ENCODE measurements around the gene SRL. TPM values are rescaled to one million over a fixed set of nuclear protein-coding genes. Genes with fewer than 3 reads are reported as not detected.
A peak's percentile ranks its signal among the peaks of the same experiment; 100 is the strongest.

The SRL gene
- total and polyA plus RNA-seq, 2 of the 13 experiments (the other 11 are each of a cell fraction or from before 2014, with no cell fraction given) = 0.05 TPM; not detected in 1

GRCh38 chr16:4288148-4288921 lies 46.5 kb upstream of the SRL start (continued):
- peak; percentile 76 for TF ChIP-seq ZNF687 (CRISPR knock-in tag; IDR thresholded peaks at IDR 0.05)
- no peak for TF ChIP-seq MIXL1 (CRISPR knock-in tag; IDR thresholded peaks at IDR 0.05)
- no peak; the same call in 1 of the 2 replicates for TF ChIP-seq KAT7 (CRISPR knock-in tag; IDR thresholded peaks at IDR 0.05; ENCODE audit: borderline replicate concordance)
- no peak for TF ChIP-seq ASH2L (IDR thresholded peaks at IDR 0.05; ENCODE audit: insufficient read length, low read depth, low read length)
- TF ChIP-seq ZSCAN25 (CRISPR knock-in tag; IDR thresholded peaks at IDR 0.05) = no peak
- peak; percentile 33; the same call in 1 of the 2 replicates for TF ChIP-seq CBFB (CRISPR knock-in tag; IDR thresholded peaks at IDR 0.05)

GRCh38 chr16:4285167-4285566 lies 43.3 kb upstream of the SRL start:
- Histone ChIP-seq H3K4me2 (ENCODE audit: low read depth, low read length) (peak overlapping the region; percentile 63; the same call in 1 of the 2 replicates), H3K27ac (ENCODE audit: extremely low read length, insufficient read depth, low read length) (no peak overlapping the region), H3K9me3 (ENCODE audit: low read length) (peaks cover 4% of the 10 kb centered on the region; the same call in 1 of the 2 replicates), H3K4me1 (ENCODE audit: insufficient read depth, low read length) (peaks cover 81% of the 10 kb centered on the region), H3K79me2 (ENCODE audit: insufficient read depth, low read length) (no peaks in the 10 kb centered on the region), H3K9ac (ENCODE audit: insufficient read depth, low read depth, low read length) (no peak overlapping the region), H2AFZ (ENCODE audit: low read length) (no peak overlapping the region), H3K4me3 (replicated peaks in 1 of 3; ENCODE audit: insufficient read depth in 1 of 3, low read depth in 2 of 3, low read length in 3 of 3) (peak overlapping the region in 1 of 3 experiments; percentile 39; a peak in 1 of 6 replicates), H3K27me3 (ENCODE audit: control insufficient read depth in 1 of 2, insufficient read depth in 2 of 2, low read length in 2 of 2) (peaks cover 0 to 6% of the 10 kb centered on the region in 2 experiments; a peak in 2 of 5 replicates), H4K20me1 (ENCODE audit: insufficient read depth, low read length) (no peaks in the 10 kb centered on the region), H3K36me3 (replicated peaks in 1 of 2; ENCODE audit: control insufficient read depth in 1 of 2, insufficient read depth in 2 of 2, low read length in 2 of 2) (no peaks in the 10 kb centered on the region)
- ChIA-PET CTCF (ENCODE audit: low intra/inter-chr PET ratio, low total read pairs) (no interaction called here), POLR2A (interaction anchor here (3.0 kb wide), 1 partner anchor 11 kb away, joined by 24 read pairs; the partner anchor contains the start of gene TFAP4)
- ATAC-seq (no peak), FAIRE-seq (no peak), DNase-seq (ENCODE audit: low spot score) (no peak)
- WGBS (ENCODE audit: low lambda C conversion rate) = 6% methylated on average over 3 of the region's 10 CpGs
- intact Hi-C loops (cut with micrococcal nuclease; ENCODE audit: unreplicated experiment) (no loop called here), in situ Hi-C loops (cut with HindIII; ENCODE audit: extremely low pct_ligation_motif_present, low pct_unique_long_range_greater_than_20kb) (no loop called here)
- BruUV-seq (replicated peaks) = no TSS peak
- TF ChIP-seq ZBTB25 (CRISPR knock-in tag; IDR thresholded peaks at IDR 0.05) (no peak), MTF1 (CRISPR knock-in tag; IDR thresholded peaks at IDR 0.05) (no peak), ZNF143 (CRISPR knock-in tag; IDR thresholded peaks at IDR 0.05) (no peak), ZNF335 (CRISPR knock-in tag; IDR thresholded peaks at IDR 0.05) (no peak), ATRX (CRISPR knock-in tag; IDR thresholded peaks at IDR 0.05; ENCODE audit: borderline replicate concordance) (no peak), MIER3 (CRISPR knock-in tag; IDR thresholded peaks at IDR 0.05; ENCODE audit: borderline replicate concordance) (no peak), ZNF572 (CRISPR knock-in tag; IDR thresholded peaks at IDR 0.05) (0 out of 2 replicates have a peak, but pooled peaks have one; percentile 32), ZNF670 (CRISPR knock-in tag; IDR thresholded peaks at IDR 0.05; ENCODE audit: borderline replicate concordance) (no peak), HNRNPL (IDR thresholded peaks at IDR 0.05; ENCODE audit: low read depth, low read length) (0 out of 2 replicates have a peak, but pooled peaks have one; percentile 35), POLR2G (IDR thresholded peaks at IDR 0.05; ENCODE audit: low read depth, low read length) (no peak), HNF1B (CRISPR knock-in tag; IDR thresholded peaks at IDR 0.05) (0 out of 2 replicates have a peak, but pooled peaks have one; percentile 17)

Data from HepG2 (cell line).